NK-92 treated with Interleukin-12 subunit alpha and Interleukin-12 subunit beta, amount 100 ng/mL, for 24 hours (cell line): Measurements from ENCODE around the gene SOX6.
"Not testable (repeated sequence)": the region's sequence is repeated elsewhere in the genome, so short reads cannot be mapped to it uniquely, and the experiment has no call there.

Experiments used
- DNase-seq: peaks from one replicate; lab custom pipeline; 2025; lab: John Stamatoyannopoulos, UW

The SOX6 gene

GRCh38 chr11:15929371-15929901 is 426.9 kb downstream of the SOX6 start:
- DNase-seq: no peak

GRCh38 chr11:15927864-15928217 is 428.5 kb downstream of the SOX6 start:
- no peak for DNase-seq

GRCh38 chr11:15927196-15927863 is 429.0 kb downstream of the SOX6 start:
- DNase-seq: no peak

GRCh38 chr11:15926071-15926470 is 430.3 kb downstream of the SOX6 start:
- DNase-seq: no peak

DNA sequence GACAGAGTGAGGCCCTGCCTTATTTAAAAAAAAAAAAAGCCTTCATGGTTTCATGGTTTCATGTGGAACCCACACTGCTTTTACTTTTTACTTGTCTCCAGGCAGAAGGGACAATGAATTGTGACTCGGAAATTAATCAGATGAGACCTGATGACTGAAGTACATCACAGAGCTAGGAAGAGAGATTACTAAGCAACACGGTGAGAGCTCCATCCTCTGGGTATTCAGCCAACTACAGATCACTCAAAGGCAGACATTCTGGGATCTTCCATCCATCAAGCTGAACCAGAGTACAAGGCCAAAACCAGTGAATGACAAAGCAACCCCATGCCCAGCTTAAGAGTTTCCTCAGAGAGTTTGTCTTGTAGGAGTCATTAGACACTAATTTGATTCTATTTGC is 433.2 kb downstream of the SOX6 start:
- DNase-seq: no peak

DNA sequence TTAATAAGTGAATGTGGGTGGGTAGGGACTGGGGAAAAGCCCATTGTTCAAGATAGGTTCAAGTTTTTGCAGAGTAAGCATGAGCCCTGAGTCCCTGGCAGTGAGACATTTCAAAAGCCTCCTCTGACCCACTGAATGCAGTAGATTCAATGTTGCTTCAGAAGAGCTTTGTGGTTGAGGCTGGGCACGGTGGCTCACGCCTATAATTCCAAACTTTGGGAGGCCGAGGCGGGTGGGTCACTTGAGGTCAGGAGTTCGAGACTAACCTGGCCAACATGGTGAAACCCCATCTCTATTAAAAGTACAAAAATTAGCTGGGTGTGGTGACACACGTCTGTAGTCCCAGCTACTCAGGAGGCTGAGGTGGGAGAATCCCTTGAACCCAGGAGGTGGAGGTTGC is 433.6 kb downstream of the SOX6 start:
- not testable (repeated sequence) for DNase-seq

DNA sequence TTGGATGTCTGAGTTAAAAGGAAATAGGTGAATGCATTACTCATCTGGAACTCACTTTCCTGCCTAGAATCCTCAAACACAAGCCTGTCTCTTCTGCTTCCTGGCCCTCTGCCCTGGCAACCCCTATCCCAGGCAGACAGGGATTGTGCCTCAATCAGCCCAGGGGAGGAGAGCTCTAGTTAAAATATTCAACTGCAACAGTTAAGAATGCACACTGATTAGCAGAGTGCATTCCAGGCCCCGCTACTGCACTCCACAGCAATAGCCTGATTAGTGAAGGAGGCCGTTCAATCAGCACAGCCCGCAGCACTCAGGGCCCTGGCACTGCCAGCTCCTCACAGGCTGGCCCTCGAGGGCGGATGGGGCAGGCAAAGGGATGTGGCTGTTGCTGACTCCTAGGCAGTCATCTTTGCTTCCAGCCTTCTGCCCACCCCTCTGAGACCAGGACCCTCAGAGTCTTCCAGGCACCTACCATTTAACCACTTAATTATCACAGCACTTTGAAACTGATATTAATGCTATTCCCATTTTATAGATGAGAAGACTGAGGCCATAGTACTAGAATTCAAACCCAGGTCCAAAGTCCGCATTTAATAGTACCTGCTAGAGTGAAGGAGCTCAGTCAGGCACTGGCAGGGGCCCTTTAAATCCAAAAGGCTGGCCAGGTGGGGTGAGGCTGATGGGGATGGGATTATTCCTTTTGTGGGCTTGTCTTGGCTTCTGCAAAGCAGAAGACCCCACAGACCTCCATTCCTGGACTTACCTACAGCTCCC is 435.3 kb downstream of the SOX6 start:
- DNase-seq: no peak

DNA sequence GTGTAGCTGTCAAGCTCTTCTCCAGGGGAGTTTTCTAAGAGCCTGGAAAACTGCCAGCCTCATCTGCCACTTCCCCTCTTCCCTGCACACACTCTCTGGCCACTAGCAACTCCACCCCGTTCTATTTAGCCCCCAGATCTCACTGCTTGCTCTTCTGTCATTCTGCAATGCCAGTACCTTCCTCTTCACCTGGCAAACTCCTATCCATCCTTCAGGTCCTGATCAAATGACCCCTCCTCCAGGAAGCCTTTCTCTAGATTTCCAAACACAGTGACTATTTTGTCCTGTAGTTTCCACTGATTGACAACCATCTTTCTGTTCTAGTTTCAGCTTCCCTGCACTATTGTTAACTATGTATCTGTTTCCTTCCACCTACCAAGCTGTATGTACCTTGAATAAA is 437.7 kb downstream of the SOX6 start:
- DNase-seq: no peak

DNA sequence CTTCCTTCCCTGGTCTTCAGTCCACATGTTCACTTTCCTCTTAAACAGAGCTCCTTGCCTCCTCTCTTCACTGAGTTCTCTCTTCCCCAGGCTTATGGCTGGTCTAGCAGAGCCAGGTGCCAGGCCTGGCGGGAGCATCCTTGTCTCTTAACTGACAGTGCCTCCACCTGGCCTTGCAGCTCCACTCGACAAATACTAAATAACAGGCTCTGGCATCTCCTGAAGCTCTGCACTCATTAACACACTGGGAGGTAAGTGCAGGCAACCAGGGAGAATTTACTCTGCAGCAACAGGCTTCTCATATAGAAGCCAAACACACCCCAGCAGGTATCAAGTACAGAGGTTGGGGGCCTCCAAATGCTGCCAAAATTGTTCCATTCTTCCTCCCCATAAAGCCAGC is 438.1 kb downstream of the SOX6 start:
- DNase-seq: no peak
